COLO668 (cell line): Measurements from ENCODE around the gene FUS.
A peak's percentile ranks its signal among the peaks of the same experiment; 100 is the strongest.
"Not testable (repeated sequence)": the region's sequence is repeated elsewhere in the genome, so short reads cannot be mapped to it uniquely, and the experiment has no call there.

Experiments used
- DNase-seq: peaks from one replicate; lab custom pipeline; 2025; ENCODE audit not compliant: unreplicated experiment; lab: John Stamatoyannopoulos, UW

The FUS gene

GRCh38 chr16:31179747-31180459, at the start of gene FUS:
FUS (plus strand) TSS chr16:31180139; CDS start chr16:31180215, 76 bp downstream.
- peak; percentile 92 for DNase-seq

- no peak for DNase-seq
These were observed 49.5 kb upstream of the FUS start for GRCh38 chr16:31130336-31130891.

- DNase-seq, result peak; percentile 64
These were observed 49.0 kb upstream of the FUS start for GRCh38 chr16:31130899-31131298.

- DNase-seq, result no peak
These were observed 48.5 kb upstream of the FUS start for GRCh38 chr16:31131416-31131815.

GRCh38 chr16:31131841-31132271, 48.1 kb upstream of the FUS start:
- DNase-seq, result no peak

GRCh38 chr16:31132303-31132979, 47.5 kb upstream of the FUS start:
- DNase-seq, result no peak

GRCh38 chr16:31133046-31133501, 46.9 kb upstream of the FUS start:
- DNase-seq, result no peak

GRCh38 chr16:31134091-31134571, 45.8 kb upstream of the FUS start:
- DNase-seq, result no peak

- peak; percentile 15 for DNase-seq
These were observed 45.1 kb upstream of the FUS start for GRCh38 chr16:31134625-31135534.

- DNase-seq, result peak; percentile 59
These were observed 44.2 kb upstream of the FUS start, which contains the start of gene PRSS8 for GRCh38 chr16:31135535-31136286. PRSS8 (minus strand) TSS chr16:31135727; CDS start chr16:31135498, 229 bp downstream.

GRCh38 chr16:31136287-31136662, 43.7 kb upstream of the FUS start:
- no peak for DNase-seq

- DNase-seq, result not testable (repeated sequence)
These were observed 43.0 kb upstream of the FUS start for GRCh38 chr16:31136822-31137499.

GRCh38 chr16:31138621-31139578, 41.0 kb upstream of the FUS start:
- DNase-seq, result no peak

GRCh38 chr16:31141071-31141469, 38.9 kb upstream of the FUS start:
- DNase-seq, result not testable (repeated sequence)

GRCh38 chr16:31141489-31142108, 38.3 kb upstream of the FUS start:
- DNase-seq, result peak; percentile 27

GRCh38 chr16:31142109-31143010, 37.6 kb upstream of the FUS start:
- peak; percentile 99 for DNase-seq
